AG10803 (cell line): ENCODE measurements around the gene PRKCB.

ENCODE experiments used
- DNase-seq: peaks from one replicate; pipeline ENCODE4 v3.0.0; 2010; ENCODE audit warnings: low read depth
- H3K4me3 ChIP-seq: 2 replicates; pipeline ENCODE4 v1.5.1; 2011; ENCODE audit warnings: mild to moderate bottlenecking, low read length, control low read depth
- CTCF ChIP-seq: conservative IDR thresholded peaks from 2 replicates; pipeline ENCODE4 v1.5.1; 2011; ENCODE audit warnings: mild to moderate bottlenecking, low read length, control low read depth, inconsistent platforms

Gene PRKCB

GRCh38 chr16:23857256-23857880 lies 21.6 kb downstream of the PRKCB start:
- no peak overlapping the region for H3K4me3 ChIP-seq
- no peak for DNase-seq
- no peak for TF ChIP-seq CTCF

DNA sequence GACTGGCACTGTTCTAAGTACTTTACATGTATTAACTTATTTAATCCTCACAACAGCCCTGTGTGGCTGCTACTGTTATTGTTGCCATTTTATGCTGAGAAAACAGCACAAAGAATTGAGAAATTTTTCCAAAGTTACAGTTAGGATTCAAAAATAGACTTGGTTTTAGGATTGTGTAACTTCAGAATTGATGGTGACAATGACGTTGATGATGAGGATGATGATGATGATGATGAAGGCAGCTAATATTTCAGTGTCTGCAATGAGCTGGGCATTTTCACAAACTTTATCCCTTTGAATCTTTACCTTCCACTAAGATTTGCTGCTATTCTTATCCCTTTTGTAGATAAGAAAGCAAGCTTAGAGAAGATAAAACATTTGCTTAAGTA lies 22.1 kb downstream of the PRKCB start:
- TF ChIP-seq CTCF, result no peak
- no peak overlapping the region for H3K4me3 ChIP-seq
- no peak for DNase-seq

DNA sequence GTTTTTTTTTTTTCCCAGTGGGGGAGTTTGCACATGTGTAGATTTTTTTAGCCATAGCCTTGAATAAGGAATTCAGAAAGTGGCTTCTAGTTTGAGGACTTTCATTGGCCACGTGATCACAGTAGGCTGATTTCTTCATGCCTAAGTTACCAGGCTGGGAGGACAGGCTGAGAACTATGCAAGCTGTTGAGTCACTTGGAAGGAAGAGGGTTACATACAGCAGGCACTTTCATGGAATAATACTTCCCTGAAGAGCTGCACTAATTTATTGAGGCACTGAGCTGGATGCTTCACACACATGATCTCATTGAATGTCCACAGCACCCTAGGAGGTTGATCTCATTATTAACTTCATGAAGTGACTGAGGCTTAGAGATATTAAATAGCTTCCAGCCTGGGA lies 22.8 kb downstream of the PRKCB start:
- no peak overlapping the region for H3K4me3 ChIP-seq
- no peak for TF ChIP-seq CTCF
- DNase-seq, result peak; percentile 6

- no peak for DNase-seq
- H3K4me3 ChIP-seq, result no peak overlapping the region
- TF ChIP-seq CTCF, result no peak
These were observed 24.0 kb downstream of the PRKCB start for GRCh38 chr16:23859713-23860269.

DNA sequence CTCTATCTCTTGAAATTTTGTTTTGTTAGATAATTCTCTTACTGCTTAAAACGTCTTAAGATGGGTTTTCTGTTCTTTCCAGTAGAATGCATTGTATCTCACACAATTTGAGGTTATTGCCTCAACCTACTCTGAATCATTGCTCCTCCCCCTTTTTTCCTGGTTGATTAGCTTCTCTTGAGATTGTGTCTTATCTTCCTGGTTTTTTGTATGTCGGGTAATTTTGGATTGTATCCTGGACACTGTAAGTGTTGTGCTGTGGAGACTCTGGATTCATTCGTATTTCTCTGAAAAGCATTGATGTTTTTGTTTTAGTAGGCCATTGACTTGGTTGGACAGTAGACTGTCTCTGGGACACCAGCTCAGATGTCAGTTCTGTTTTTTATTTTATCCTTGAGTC lies 26.1 kb downstream of the PRKCB start:
- TF ChIP-seq CTCF, result no peak
- H3K4me3 ChIP-seq, result no peak overlapping the region
- no peak for DNase-seq

- DNase-seq, result no peak
- H3K4me3 ChIP-seq, result no peak overlapping the region
- TF ChIP-seq CTCF, result no peak
These were observed 26.8 kb downstream of the PRKCB start for GRCh38 chr16:23862556-23862955.
